BJ (cell line): ENCODE results near the gene IL1B. TPM values are rescaled to one million over a fixed set of nuclear protein-coding genes. Genes with fewer than 3 reads are reported as not detected.
A peak's percentile ranks its signal among the peaks of the same experiment; 100 is the strongest.

Experiments used
- CTCF ChIA-PET: fragments of 350-600 bp; formaldehyde crosslinking; extraction: SDS; loops from one replicate; lab custom pipeline; 2021; ENCODE audit warnings: antibody characterized with exemption, inconsistent platforms; lab: Yijun Ruan, JAX
- POLR2A ChIA-PET: fragments of 300-600 bp; sonication (Branson Sonifier 250); formaldehyde crosslinking; extraction: SDS; loops from one replicate; lab custom pipeline; 2021; ENCODE audit warnings: antibody characterized with exemption; lab: Charles Lee
- DNase-seq: peaks from one replicate; pipeline ENCODE4 v3.0.0-alpha.2; 2011; ENCODE audit warnings: low read depth
- H3K27me3 ChIP-seq: 2 replicates; pipeline ENCODE4 v1.6.0; 2011; ENCODE audit warnings: low read length; ENCODE audit not compliant: control insufficient read depth, insufficient read depth
- H3K36me3 ChIP-seq: 2 replicates; pipeline ENCODE4 v1.5.1; 2011; ENCODE audit warnings: low read length; ENCODE audit not compliant: control insufficient read depth, insufficient read depth
- H3K4me3 ChIP-seq: 2 replicates; pipeline ENCODE4 v1.5.1; 2011; ENCODE audit warnings: low read depth, mild to moderate bottlenecking, control low read depth, low read length
- polyA plus RNA-seq: library from polyadenylated mRNA; depleted of rRNA; stranded (reverse); fragments of >200 nt; gene quantifications from 2 replicates; pipeline ENCODE4 v1.2.3, GENCODE V29; 2011
- TF ChIP-seq, protein P1 (sequence below): IDR thresholded peaks from 2 replicates; pipeline ENCODE4 v1.5.1; 2011; ENCODE audit warnings: low read depth, mild to moderate bottlenecking, control low read depth, inconsistent platforms, low read length, moderate library complexity; ENCODE audit not compliant: insufficient read depth

IL1B gene
- polyA plus RNA-seq, 1 experiment = 7.6 TPM

DNA sequence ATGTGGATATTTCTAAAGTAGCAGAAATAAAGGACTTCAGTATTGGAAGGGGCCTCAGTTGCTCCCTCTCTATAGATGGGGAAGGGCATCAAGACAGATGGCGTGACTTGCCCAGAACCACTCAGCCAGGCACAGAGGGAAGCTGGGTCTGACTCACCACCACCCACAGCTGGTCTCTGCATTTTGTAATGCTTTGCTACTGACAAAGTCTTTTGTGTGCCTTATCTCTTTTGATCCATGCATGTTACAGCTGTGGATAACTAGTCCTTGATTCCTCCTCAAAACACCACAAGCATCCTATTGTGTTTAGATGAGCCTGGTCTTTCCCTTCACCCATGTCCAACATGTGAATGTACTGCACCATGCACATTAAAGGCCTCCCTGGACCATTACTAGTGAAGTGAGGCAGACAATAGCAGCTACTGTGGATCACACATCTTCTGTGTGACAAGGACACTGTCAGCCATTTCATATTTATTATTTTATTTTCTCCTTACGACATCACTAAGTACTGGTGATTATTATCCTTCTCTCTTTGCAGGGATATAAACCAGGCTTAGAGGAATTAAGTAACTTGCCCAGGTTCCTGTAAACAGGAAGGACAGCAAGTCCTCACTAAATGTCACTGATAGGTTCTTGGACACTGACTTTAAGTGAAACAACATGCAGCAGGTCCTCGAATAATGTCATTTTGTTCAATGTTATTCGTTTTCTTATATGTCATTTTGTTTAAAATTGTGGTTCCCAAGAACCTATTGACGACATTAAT, 44.8 kb upstream of the IL1B start:
- ChIA-PET POLR2A (no interaction called here), CTCF (interaction anchor here (2.3 kb wide), 1 partner anchor 132 kb away, joined by 14 read pairs; no protein-coding TSS in a partner anchor)
- peak; percentile 82 for DNase-seq
- TF ChIP-seq, protein P1, sequence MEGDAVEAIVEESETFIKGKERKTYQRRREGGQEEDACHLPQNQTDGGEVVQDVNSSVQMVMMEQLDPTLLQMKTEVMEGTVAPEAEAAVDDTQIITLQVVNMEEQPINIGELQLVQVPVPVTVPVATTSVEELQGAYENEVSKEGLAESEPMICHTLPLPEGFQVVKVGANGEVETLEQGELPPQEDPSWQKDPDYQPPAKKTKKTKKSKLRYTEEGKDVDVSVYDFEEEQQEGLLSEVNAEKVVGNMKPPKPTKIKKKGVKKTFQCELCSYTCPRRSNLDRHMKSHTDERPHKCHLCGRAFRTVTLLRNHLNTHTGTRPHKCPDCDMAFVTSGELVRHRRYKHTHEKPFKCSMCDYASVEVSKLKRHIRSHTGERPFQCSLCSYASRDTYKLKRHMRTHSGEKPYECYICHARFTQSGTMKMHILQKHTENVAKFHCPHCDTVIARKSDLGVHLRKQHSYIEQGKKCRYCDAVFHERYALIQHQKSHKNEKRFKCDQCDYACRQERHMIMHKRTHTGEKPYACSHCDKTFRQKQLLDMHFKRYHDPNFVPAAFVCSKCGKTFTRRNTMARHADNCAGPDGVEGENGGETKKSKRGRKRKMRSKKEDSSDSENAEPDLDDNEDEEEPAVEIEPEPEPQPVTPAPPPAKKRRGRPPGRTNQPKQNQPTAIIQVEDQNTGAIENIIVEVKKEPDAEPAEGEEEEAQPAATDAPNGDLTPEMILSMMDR = no peak
- Histone ChIP-seq H3K36me3 (no peaks in the 10 kb centered on the region), H3K4me3 (no peak overlapping the region), H3K27me3 (no peaks in the 10 kb centered on the region)

DNA sequence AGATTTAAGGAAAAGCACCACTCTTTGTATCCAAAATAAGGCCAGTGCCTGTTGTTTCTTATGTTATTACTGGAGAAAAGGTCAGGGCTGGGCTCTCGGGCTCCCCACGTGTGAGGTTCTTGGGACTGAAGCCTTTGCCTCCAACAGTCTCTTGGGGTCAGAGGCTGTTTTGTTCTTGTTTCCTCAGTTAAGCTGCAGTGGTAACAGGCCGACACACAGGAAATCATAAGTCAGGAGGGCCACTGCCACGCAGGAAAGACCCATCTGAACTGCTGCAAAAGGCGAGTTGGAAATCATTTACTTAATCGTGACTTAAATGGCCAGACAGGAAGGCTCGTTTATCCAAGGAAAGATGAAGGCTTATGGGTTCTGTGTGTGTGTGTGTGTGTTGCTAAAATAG, 44.1 kb upstream of the IL1B start:
- H3K4me3 ChIP-seq = no peak overlapping the region
- H3K27me3 ChIP-seq = no peaks in the 10 kb centered on the region
- CTCF ChIA-PET = no interaction called here
- POLR2A ChIA-PET = no interaction called here
- H3K36me3 ChIP-seq = no peaks in the 10 kb centered on the region
- TF ChIP-seq, protein P1 = no peak
- no peak for DNase-seq

- POLR2A ChIA-PET = no interaction called here
- no peak for DNase-seq
- CTCF ChIA-PET = interaction anchor here (1.2 kb wide), 1 partner anchor 61 kb away, joined by 3 read pairs; no protein-coding TSS in a partner anchor
- Histone ChIP-seq H3K4me3 (no peak overlapping the region), H3K36me3 (no peaks in the 10 kb centered on the region), H3K27me3 (no peaks in the 10 kb centered on the region)
- TF ChIP-seq, protein P1 = no peak
Observed at GRCh38 chr2:112880091-112880531, 43.5 kb upstream of the IL1B start.

GRCh38 chr2:112879491-112880041, 43.0 kb upstream of the IL1B start:
- CTCF ChIA-PET = interaction anchor here (0.6 to 1.2 kb wide), 2 partner anchors 28 to 62 kb away, joined by 3 read pairs; no protein-coding TSS in a partner anchor

DNA sequence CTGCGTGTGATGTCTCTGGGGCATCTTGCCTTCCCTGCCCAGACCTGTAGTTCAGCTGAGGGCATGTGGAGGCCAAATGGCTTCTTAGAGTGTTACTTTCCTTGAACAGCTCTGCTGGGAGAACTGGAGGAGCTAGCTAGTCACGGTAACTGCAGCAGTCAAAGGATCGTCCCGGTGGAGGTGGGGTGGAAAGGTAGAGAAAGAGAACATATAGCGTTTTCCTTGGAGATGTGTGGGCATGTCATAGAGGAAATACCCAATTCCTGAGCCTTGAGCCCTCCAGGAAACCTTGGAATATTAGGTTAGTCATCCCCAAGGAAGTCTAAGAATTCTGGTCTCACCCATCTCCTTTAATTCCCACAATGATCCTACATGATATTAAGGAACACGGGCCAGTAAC, 40.8 kb upstream of the IL1B start:
- Histone ChIP-seq H3K27me3 (no peaks in the 10 kb centered on the region), H3K36me3 (no peaks in the 10 kb centered on the region), H3K4me3 (no peak overlapping the region)
- no peak for DNase-seq
- TF ChIP-seq, protein P1 = no peak
- ChIA-PET CTCF (interaction anchor here (1.0 to 1.7 kb wide), 3 partner anchors 8 to 128 kb away, joined by 3 to 5 read pairs (median 4); no protein-coding TSS in a partner anchor), POLR2A (no interaction called here)

More at GRCh38 chr2:112879491-112880041, 43.0 kb upstream of the IL1B start:
- DNase-seq = no peak
- Histone ChIP-seq H3K36me3 (no peaks in the 10 kb centered on the region), H3K4me3 (no peak overlapping the region), H3K27me3 (no peaks in the 10 kb centered on the region)
- TF ChIP-seq, protein P1 = no peak
- POLR2A ChIA-PET = no interaction called here
